ENCODE measurements around the gene FLAD1.

- TF ChIP-seq CTCF (IDR thresholded peaks at IDR 0.05) (no peak), EP300 (IDR thresholded peaks at IDR 0.05) (no peak), POLR2AphosphoS5 (IDR thresholded peaks at IDR 0.05) (no peak)
These were observed 27.2 kb downstream of the FLAD1 start for GRCh38 chr1:155010211-155010918.

All from gastroesophageal sphincter (tissue), 3 donors.